Activated T-cell treated with anti-CD3 and anti-CD28 coated beads for 24 hours (primary cell): Measurements from ENCODE around the gene SH2D1A.
"Not testable (repeated sequence)": the region's sequence is repeated elsewhere in the genome, so short reads cannot be mapped to it uniquely, and the experiment has no call there.

Source experiments
- DNase-seq: peaks from one replicate; pipeline ENCODE4 v3.0.0-alpha.2; 2020; ENCODE audit warnings: low read depth

The SH2D1A gene

DNA sequence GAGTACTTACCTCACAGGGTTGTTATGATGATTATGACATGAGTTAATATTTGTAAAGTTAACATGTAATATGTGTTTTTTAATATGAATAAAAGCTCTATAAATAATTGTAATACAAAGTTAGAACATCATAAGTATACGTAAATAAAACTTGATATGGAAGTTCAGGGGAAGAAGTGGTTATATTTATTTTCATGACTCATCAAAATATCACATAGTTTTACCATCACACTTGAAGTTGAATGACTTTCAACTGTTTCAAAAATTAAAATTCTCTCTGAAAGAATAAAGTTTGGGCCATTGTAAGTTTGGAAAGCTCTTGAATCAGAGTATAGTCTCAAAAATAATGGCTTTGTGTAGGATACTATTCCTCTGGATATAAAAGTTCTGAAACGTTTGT, 8.3 kb downstream of the SH2D1A start:
- no peak for DNase-seq

DNA sequence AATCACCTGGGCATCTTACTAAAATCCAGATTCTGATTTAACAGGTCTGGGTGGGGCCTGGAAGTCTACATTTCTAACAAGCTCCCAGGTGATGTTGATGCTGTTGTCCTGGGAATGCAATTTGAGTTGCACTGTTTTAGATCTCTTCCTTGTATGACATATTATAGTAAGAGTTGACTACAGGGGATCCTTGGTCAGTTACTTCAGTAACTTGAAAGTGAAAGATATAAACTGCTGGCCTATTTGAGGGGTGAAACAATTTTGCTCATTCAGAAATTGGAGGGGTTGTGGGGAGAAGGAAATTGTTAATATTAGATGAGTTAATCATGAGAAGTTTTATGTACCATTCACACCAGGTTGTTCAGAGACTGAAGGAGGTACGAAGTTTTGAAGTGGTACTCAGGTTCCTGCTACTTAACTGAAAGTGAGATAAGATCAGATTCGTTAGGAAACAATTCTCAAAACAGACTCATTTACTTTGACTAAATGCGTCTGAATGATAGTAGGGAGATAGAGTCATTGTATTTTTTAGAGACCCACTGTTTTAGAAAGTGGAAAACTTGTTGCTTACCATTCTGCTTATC, 12.5 kb downstream of the SH2D1A start:
- DNase-seq: no peak

DNA sequence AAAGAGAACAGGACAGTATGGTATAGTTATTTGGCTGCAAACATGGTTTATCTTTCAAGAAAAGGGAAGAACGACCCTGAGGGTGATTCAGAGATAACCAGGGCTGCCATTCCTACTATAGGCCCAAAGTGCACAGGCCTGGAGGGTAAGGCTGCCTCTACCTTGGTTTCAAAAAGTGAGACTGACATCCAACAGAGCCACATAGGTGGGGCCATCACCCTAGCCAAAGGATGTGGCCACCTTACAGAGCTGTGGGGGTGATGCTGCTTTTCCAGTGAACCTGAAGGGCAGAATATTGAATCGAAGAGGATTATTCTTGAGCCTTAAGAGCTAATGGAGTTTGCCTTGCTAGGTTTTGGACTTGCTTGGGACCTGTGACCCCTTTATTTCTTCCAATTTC, 15.7 kb downstream of the SH2D1A start:
- no peak for DNase-seq

DNA sequence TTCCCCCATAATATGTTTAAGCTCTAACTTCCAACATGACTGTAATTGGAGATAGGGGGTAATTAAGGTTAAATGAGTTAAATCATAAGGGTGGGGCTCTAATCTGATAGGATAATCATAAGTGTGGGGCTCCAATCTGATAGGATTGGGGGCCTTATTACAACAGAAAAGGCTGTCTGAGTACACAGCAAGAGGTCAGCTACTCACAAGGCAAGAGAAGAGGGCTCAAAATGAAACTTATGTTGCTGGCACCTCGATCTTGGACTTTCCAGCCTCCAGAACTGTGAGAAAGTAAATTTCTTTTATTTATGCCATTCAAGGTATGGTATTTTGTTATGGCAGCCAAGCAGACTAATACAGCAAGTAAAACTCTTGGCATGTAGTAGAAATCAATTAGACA, 16.4 kb downstream of the SH2D1A start:
- DNase-seq: no peak

DNA sequence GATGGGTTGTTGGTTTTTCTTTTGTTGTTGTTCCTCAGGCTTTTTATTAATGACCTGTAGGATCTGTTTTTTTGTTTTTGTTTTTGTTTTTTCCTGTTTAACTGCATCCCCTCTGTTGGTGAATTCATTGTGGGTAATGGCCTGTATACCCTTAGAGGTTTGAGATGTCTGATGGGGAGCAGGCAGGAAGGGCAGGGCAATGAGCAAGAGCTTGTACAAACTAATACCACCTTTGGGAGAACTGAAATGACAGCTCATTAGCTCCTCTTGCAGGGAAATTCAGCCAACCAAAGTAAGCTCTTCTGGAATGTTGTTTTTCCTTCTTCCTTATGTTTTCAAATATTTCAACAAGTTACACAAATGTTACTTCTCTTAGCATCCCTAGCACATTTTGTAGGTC, 23.4 kb downstream of the SH2D1A start:
- DNase-seq: no peak

DNA sequence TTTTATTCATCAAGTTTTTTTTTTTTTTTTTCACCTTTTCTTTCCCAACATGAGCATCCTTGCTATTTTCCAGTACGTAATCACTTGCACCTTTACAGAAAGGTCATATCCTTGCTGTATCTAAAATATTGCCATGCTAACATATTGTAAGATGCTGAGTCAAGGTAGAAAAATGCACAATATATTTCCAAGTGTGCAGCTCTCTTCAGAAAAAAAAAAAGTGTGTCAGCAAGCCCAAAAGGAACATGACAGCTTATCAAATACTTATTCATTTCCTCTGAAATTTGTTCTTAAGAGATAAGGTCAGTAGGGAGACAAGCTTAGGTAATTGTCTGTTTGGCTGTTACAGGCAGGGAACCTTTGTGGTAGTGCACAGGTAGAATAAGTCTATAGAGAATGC, 27.0 kb downstream of the SH2D1A start:
- DNase-seq: no peak

DNA sequence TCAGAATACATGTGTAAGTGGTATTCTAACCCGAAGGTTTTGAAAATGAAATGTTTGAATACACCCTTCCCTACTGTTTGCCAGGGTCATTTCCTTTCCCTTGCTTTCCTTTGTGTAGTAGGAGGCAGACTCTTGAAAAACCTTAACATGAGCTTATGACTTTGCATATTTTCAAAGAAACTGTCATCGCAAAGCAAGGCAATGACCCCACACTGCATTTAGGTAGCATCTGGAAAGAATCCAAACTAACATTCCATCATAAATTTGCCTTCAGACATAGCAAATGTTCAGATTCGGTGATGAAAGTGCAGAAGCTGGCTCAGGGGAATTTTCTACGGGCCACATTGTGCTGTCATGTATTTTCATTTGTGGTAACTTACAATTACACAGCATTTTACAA, 32.3 kb downstream of the SH2D1A start:
- DNase-seq: no peak

DNA sequence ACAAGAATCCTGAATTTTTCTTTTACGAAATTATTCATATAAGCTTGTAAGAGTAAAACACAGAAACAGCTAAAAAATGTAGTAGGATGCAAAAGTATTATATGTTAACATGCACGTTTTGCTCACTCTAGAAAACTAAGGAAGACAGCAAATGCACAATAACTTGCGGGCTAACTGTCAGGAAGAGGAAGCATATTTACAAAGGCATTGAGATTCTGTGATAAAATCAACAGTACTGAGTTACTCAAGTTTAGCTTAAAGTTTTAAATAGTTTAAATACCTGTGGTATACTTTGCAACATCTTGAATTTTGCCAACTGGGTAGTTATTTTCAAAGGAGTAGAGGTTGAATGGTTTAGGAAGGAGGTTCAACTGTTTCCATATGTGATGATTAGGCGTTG, 37.0 kb downstream of the SH2D1A start:
- no peak for DNase-seq

DNA sequence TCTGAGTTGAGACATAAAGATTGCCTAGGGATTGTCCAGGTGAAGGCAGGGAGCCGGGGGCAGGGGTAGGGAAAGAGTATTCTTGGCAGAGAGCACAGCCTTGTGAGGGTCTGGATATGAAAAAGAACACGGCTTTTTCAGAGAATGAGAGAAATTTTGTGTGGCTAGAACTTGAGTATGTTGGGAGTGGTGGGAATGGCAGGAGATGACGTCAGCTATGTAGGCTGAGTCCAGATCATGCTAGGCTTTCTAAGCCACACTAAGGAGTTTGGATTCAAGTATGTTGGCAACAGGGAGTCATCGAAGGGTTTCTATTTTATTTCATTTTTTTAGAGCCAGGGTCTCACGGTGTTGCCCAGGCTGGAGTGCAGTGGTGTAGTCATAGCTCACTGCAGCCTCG, 40.0 kb downstream of the SH2D1A start:
- no peak for DNase-seq

DNA sequence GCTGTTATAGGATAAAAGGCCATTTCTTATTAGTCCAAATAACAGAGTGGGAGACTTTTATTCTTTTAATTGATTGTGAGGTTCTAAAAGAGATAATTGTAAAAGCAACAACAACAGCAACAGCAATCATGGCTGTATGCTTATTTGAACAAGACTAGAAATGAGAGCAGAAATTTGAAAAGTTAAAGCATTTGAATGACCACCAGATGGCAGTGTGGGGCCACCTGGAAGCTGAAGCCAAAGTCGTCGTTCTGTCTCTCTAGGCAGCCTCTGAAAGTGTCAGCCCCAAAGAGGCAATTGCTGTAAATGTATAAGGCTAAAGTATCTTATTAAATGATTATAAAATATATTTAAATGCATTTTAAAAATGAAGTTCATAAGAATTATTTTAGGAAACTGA, 42.2 kb downstream of the SH2D1A start:
- peak; percentile 24 for DNase-seq

DNA sequence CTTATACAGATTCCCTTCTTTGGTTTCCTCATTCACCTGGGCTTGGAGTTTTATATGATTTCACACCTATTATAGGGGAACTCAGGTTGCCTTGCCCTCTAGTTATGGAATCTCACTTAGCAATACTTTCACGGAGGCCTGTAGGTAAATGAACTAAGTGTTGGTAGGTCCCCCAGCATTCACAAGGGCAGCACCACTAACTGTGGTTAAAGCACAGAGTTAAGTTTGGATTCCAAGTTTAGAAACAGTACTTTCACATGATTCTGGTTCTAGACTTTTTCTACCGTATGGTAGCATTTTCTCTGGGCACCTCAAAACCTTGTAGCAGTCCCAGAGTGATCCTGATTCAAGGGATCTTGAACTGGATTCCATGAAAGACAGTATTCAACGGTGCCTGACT, 46.4 kb downstream of the SH2D1A start:
- no peak for DNase-seq

DNA sequence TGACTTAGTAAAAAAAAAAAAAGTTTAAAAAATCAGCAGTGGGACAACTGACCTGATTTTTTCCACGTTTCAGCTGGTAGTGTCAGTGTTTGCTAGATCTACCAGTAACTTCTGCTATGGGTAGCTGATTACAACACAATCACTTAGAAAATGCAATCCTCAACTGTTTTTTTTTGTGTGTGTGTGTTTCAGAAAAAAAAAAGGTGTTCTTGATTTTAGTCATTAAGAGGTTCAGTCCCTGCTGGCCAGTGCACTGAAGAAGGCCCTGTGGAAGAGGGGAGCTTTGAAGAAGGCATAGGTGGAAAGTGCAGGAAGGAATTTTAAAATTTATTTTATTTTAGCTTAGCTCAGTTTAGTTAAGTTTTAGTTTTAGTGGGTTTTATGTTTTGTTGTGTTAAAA, 46.9 kb downstream of the SH2D1A start:
- DNase-seq: no peak

DNA sequence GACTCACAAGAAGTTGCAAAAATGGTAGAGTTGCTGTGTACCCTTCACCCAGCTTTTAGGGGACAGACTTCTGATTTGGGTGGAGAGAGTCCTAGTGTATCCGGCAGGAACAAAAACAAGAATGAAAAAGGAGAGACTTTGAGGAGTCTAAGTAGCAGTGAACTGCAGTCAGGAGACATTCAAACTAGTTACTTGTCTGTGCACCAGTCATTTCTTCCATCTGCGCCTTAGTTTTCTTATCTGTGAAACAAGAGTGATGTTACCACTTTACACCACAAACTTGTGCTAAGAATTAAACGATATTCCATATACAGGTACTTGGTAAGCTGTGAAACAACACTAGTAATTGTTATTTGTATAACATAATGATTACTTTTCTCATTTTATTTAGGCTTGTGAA, 47.3 kb downstream of the SH2D1A start:
- DNase-seq: no peak

DNA sequence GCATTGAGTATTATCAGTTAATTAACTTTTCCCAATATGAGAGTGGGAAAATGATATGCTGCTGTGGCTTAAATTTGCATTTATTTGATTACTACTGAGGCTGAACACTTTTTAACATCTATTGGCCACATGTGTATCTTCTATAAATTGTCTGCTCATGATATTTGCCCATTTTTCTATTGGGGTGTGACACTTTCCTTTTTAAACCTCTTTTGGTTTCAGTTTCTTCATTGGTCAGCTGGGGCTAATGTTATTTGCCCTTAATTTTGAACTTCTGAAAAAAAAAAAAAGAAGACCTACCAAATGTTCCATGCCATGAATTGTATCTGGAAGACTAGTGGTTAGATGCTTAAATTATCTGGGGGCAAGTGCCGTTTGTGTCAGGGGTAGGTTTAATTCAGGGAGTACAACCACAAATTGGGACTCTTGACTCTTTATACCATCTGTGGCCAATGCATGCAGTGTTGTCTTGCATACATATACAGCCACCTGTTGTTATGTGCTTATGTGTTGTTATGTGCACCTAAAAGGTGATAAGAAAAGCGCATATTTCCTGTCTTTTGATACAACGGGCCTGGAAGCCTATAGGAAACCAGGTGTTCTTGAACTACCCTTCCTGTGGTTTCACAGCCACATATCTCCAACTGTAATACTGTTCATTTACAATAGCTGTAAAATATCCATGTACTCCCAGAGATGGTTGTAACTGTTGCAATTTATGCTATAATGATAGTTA, 49.0 kb downstream of the SH2D1A start:
- no peak for DNase-seq

DNA sequence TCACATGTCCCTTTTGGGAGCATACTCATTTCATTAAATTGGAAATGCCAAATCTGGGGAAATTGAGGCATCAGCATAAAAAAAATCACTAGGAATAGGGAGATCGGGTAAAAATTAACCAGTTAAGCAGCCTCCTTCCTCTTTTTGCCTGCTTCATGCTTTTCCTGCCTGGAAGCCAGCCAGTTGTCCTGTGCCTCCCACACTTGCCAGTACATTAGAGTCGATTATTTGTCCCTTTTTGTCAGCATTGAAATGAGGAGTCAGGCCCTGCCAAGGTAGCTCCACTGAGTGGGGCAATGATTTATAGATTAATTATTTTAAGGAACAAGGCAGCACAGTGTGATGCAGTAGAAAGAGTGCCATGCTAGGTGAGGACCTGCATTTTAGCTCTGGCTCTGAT, 55.3 kb downstream of the SH2D1A start:
- DNase-seq: no peak

DNA sequence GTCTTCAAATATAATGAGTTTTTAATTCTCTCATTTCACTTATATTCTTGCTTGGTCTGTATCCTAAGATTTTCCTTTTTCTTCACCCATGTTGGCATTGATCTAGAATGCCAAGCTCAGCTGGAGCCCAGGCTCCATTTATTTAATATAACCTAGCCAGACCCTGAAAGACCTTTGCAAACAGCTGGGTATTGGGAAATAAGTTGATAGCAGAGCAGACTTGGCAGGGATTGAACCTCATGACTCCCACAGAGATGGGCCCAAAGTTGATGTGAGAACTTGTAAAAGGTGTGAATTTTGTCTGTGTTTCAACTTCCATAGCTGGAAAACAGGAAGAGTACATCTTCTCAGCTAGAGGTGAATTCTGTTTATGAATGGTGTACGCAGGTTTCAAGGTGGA, 59.5 kb downstream of the SH2D1A start:
- no peak for DNase-seq

DNA sequence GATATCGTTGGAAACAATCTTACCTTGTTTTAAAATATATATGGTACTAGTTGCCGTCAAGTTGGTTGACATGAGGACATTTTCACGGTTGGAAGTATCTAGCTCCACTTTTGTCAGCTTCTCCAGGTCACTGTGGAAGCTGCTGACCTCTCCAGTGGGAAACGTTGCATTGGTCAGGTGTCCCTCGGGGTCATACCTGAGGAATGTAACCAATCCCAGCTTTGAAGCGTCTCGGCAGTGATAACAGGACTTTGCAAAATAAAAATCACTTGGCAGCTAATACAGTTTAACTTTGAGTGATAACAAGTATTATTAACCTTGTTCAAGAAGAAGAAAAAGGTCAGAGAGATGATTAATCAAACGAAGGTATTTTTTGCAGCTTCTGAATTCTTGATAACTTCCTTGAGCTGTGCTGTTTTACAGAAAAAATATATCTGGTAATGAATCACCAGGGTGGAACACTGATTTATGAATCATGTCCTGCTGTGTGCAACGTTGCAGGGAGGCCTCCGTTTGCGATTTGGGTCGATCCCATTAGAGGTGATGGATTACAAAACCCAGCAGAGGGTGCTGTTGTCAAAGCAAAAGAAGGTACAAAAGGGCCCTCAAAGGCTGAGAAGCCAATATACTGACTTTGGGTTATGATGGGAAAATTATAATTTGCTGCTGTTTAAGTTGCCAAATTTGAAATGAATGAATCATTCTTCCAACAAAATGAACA, 60.1 kb downstream of the SH2D1A start:
- peak; percentile 56 for DNase-seq

DNA sequence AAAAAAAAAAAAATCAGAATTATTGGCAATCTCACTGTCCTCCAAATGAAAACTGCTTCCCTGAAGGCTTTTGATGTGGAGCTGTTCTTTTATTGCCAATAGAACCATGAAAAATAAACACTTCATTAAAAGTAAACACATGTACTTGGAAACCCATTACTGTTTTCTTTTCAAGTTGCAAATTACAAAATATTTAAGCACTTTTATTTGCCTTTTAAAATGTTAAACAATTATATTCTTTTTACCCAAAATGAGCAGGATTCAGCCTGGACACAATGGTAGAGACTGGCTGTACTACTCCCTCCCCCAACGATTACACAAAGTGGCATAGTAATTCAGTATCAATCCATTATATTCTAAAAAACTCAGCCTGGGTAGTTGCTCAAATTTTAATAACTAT, 60.9 kb downstream of the SH2D1A start:
- no peak for DNase-seq

DNA sequence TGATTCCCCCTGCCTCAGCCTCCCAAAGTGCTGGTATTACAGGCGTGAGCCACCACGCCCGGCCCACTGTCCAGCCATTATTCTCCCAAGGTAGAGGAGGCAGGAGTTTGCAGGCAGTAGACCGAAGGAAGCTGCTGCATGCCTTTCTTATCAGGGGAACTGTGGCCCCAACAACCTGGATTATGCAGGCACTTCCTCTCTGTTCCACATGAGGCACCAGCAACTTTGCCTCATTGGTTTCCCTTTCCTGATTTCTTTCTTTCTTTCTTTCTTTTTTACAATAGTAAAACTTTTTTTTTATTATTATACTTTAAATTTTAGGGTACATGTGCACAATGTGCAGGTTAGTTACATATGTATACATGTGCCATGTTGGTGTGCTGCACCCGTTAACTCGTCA, 62.0 kb downstream of the SH2D1A start:
- DNase-seq: not testable (repeated sequence)

DNA sequence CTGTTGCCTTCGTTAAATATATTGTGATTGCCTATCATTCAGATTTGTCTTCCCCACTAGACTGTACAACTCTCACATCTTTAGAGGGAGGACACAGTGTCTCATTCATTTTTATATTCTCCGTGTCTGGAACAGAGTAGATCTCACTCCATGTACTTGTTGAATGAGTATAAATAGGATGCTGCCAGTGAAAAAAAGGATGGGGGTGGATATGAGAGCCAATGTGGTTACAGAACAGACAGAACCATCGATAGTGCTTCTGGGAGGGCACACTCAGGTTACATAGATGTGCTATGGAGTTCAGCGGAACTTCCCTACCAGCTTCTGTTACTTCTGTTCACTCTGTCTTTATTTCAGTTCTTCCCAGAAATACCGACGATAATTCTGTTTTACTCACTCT, 66.9 kb downstream of the SH2D1A start:
- DNase-seq: no peak

DNA sequence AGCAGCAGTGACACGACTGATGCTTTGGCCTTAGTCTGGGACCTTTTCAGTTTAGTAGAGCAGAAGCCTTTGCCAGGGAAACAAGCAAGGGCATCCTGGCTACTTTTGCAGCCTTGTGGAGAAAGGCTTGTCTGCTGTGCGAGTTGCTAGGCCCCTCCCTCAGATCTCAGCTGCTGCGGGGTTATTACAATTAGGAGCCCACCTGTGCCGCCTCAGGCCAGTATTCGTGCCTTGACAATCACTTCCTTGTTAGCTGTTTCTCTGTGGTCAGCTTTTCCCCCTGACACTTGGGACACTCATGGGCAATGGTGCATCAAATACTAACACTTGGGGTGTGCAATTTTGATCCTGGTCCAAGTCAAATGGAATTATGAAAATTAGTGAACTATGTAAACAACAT, 67.9 kb downstream of the SH2D1A start:
- DNase-seq: no peak

DNA sequence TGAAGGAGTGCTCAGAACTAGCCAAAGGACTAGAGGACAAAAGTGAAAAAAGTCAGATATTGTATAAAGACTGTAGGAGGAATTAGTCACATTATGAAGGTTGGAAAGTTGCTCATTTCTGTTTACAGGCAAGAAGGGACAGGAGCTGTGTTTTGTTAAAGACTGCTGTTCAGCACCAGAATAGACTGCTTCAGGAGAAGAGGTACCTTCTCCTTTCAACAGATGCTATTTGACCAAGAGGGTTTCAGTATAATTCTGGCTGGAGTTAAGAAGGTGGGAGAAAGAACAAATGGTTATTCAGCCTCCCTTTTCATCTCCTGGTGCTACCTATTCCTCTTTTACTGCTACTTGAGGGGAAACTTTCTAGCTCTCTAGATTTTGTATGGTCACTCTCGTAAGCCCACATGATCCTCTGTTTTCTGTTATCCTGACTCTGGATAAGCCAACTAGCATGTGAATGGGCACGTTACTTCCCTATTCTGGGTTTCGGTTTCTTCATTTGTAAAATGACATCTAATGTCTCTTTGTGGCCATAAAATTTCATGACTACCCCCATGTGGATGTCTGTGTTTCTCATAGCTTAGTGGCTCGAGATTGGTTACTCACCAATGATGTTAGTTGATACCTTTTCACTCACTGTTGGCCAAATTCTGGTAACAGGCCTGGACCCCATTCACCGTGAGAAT, 68.9 kb downstream of the SH2D1A start:
- DNase-seq: no peak
